K562 (cell line): Measurements from ENCODE around the gene CAPN7. TPM values are rescaled to one million over a fixed set of nuclear protein-coding genes. Genes with fewer than 3 reads are reported as not detected.

Source experiments
- CHD2 ChIP-seq: IDR thresholded peaks from 2 replicates; pipeline ENCODE4 v1.6.1; 2011; ENCODE audit warnings: low read depth, low read length
- DNMT1 ChIP-seq: fragments of 450-650 bp; IDR thresholded peaks from 2 replicates; pipeline ENCODE4 v1.6.1; 2016; ENCODE audit warnings: antibody characterized with exemption, mild to moderate bottlenecking
- ELK3 ChIP-seq: fragments of 450-650 bp; formaldehyde crosslinking; IDR thresholded peaks from 2 replicates; pipeline ENCODE4 v1.4.0; 2020; ENCODE audit warnings: mild to moderate bottlenecking
- ETV5 ChIP-seq: sonication (generic); formaldehyde crosslinking; IDR thresholded peaks from 2 replicates; pipeline ENCODE4 v1.4.0; 2020; ENCODE audit warnings: low read depth, mild to moderate bottlenecking, missing genetic modification reagents
- HNRNPL ChIP-seq: fragments of 200-400 bp; formaldehyde crosslinking; IDR thresholded peaks from 2 replicates; pipeline ENCODE4 v1.6.1; 2017; ENCODE audit warnings: low read depth, mild to moderate bottlenecking, low read length
- JUNB ChIP-seq: fragments of 450-650 bp; formaldehyde crosslinking; conservative IDR thresholded peaks from 2 replicates; pipeline ENCODE4 v1.4.0; 2020; ENCODE audit warnings: mild to moderate bottlenecking
- MXI1 ChIP-seq: IDR thresholded peaks from 2 replicates; pipeline ENCODE4 v1.6.1; 2011; ENCODE audit warnings: low read depth, mild to moderate bottlenecking, improper control_type of control experiment, low read length
- NONO ChIP-seq, 2 experiments: fragments of 200-400 bp in 1 of 2; fragments of 450-650 bp in 1 of 2; formaldehyde crosslinking in 1 of 2; IDR thresholded peaks; 2 replicates each; pipeline ENCODE4 v1.6.1; 2017; ENCODE audit warnings: low read depth in 2 of 2, mild to moderate bottlenecking in 2 of 2, moderate library complexity in 2 of 2, low read length in 1 of 2
- PTRF ChIP-seq: fragments of 450-650 bp; IDR thresholded peaks from 2 replicates; pipeline ENCODE4 v1.6.1; 2016; ENCODE audit warnings: mild to moderate bottlenecking, missing genetic modification characterization, missing compliant biosample characterization
- PTTG1 ChIP-seq: fragments of 450-650 bp; IDR thresholded peaks from 2 replicates; pipeline ENCODE4 v1.6.1; 2016; ENCODE audit warnings: low read depth, mild to moderate bottlenecking, missing genetic modification characterization, missing compliant biosample characterization
- RBBP5 ChIP-seq: fragments of 200-600 bp; sonication (generic); IDR thresholded peaks from 2 replicates; pipeline ENCODE4 v1.6.1; 2012; ENCODE audit warnings: borderline replicate concordance, mild to moderate bottlenecking, low read length, control low read depth, inconsistent platforms; ENCODE audit not compliant: insufficient read depth, poor library complexity, severe bottlenecking
- SRSF9 ChIP-seq: fragments of 200-400 bp; formaldehyde crosslinking; IDR thresholded peaks from 2 replicates; pipeline ENCODE4 v1.6.1; 2017; ENCODE audit warnings: low read depth, low read length, borderline replicate concordance
- ZBED1 ChIP-seq: IDR thresholded peaks from 2 replicates; pipeline ENCODE4 v1.6.1; 2014
- ZNF23 ChIP-seq: fragments of 250-450 bp; sonication (Bioruptor Pico); IDR thresholded peaks from 2 replicates; pipeline ENCODE4 v1.4.0; 2020; ENCODE audit warnings: mild to moderate bottlenecking
- ZNF431 ChIP-seq: sonication (generic); formaldehyde crosslinking; IDR thresholded peaks from 2 replicates; pipeline ENCODE4 v1.8.0; 2022; ENCODE audit warnings: mild to moderate bottlenecking, missing genetic modification reagents
- polyA plus RNA-seq, 8 experiments: library from polyadenylated mRNA; depleted of rRNA in 4 of 8; stranded (reverse) in 5 of 8; unstranded in 3 of 8; fragments of >200 nt; fragmentation: Nextera tagmentation in 2 of 8; fragmentation: Illumina TruSeq in 1 of 8; extraction: Ambion mirVana in 2 of 8; extraction: Trizol in 1 of 8; gene quantifications; 2 replicates each; pipeline versions ENCODE4 v1.2.1 to v1.2.3, GENCODE V29; 2011 to 2014; ENCODE audit warnings: inconsistent platforms in 1 of 8, missing spikeins in 1 of 8
- total RNA-seq, 7 experiments: library from RNA; depleted of rRNA in 6 of 7; stranded (reverse); fragments of >200 nt in 6 of 7; fragmentation: Illumina TruSeq in 2 of 7; extraction: Trizol in 2 of 7; gene quantifications; 2 replicates each; pipeline versions ENCODE4 v1.2.1 to v1.2.3, GENCODE V29; 2011 to 2021; ENCODE audit warnings: low replicate concordance in 1 of 7
- TF ChIP-seq, protein P1 (sequence below): fragments of 250-450 bp; sonication (Bioruptor Pico); IDR thresholded peaks from 2 replicates; pipeline ENCODE4 v1.5.0; 2021; ENCODE audit warnings: mild to moderate bottlenecking, moderate library complexity
- TF ChIP-seq, protein P2 (sequence below): sonication (generic); formaldehyde crosslinking; IDR thresholded peaks from 2 replicates; pipeline ENCODE4 v1.8.0; 2022; ENCODE audit warnings: mild to moderate bottlenecking, missing genetic modification reagents
- TF ChIP-seq, protein P3 (sequence below): fragments of 450-650 bp; IDR thresholded peaks from 2 replicates; pipeline ENCODE4 v1.6.1; 2017; ENCODE audit warnings: antibody characterized with exemption

The CAPN7 gene
- total and polyA plus RNA-seq, 9 of the 15 experiments (the other 6 are each of a cell fraction or from before 2014, with no cell fraction given), result 6.5 to 42.7 (median 32.7) TPM

DNA sequence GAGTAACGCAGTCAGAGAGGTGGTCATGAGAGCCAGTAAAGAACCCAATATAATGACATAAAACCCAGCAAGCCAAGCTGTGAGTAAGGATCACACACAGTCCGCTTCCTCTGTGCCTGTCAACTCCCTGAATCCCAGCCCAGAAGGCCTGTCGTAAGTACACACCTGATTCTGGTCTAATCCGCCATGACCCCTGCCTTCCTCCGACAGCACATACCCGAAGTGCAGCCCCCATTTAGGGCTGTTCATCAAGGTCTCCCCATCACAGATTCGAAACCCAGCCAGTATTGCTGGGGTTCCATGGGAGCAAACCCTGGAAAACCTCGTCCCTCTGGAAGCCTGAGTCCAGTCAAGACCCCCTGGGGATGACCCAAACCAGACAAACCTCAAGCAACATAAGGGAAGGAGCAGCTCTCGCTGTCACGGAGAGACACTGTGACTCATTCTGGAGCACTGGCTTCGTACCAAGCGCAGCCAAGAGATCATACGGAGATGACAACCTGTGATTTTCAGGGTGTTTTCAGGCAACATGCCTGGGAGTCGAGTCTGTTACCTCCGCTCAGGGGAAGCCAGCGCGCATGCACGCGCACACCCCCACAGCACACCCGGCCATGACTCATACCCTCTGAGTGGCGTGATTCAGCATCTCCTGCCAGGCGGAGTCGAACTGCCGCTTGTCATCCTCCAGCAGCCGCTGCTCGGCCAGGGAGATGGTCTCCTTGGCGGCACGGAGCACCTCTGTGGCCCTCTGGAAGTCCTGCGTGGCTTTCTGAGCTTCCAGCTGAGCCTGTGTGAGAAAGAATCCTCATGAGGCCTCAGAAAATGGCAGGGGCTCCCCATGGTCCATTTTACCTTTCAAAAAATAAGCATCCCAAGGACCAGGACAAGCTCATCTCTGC lies 63.3 kb downstream of the CAPN7 start (continued):
- TF ChIP-seq PTRF (no peak), ELK3 (CRISPR knock-in tag) (0 out of 2 replicates have a peak, but pooled peaks have one; percentile 40), ZNF431 (CRISPR knock-in tag) (peak; percentile 42; the same call in 1 of the 2 replicates), SRSF9 (no peak), HNRNPL (no peak), ZBED1 (0 out of 2 replicates have a peak, but pooled peaks have one; percentile 30), NONO (IDR thresholded peaks at IDR 0.05; ENCODE audit: low read depth in 2 of 2, low read length in 1 of 2) (peak in 1 of 2 experiments; percentile 64; a peak in 1 of 4 replicates), CHD2 (no peak), ZNF23 (0 out of 2 replicates have a peak, but pooled peaks have one; percentile 14), MXI1 (no peak), DNMT1 (no peak), RBBP5 (peak; percentile 44), JUNB (CRISPR knock-in tag) (peak; percentile 97), PTTG1 (tag) (no peak), ETV5 (peak; percentile 22; the same call in 1 of the 2 replicates)
- TF ChIP-seq, protein P1, sequence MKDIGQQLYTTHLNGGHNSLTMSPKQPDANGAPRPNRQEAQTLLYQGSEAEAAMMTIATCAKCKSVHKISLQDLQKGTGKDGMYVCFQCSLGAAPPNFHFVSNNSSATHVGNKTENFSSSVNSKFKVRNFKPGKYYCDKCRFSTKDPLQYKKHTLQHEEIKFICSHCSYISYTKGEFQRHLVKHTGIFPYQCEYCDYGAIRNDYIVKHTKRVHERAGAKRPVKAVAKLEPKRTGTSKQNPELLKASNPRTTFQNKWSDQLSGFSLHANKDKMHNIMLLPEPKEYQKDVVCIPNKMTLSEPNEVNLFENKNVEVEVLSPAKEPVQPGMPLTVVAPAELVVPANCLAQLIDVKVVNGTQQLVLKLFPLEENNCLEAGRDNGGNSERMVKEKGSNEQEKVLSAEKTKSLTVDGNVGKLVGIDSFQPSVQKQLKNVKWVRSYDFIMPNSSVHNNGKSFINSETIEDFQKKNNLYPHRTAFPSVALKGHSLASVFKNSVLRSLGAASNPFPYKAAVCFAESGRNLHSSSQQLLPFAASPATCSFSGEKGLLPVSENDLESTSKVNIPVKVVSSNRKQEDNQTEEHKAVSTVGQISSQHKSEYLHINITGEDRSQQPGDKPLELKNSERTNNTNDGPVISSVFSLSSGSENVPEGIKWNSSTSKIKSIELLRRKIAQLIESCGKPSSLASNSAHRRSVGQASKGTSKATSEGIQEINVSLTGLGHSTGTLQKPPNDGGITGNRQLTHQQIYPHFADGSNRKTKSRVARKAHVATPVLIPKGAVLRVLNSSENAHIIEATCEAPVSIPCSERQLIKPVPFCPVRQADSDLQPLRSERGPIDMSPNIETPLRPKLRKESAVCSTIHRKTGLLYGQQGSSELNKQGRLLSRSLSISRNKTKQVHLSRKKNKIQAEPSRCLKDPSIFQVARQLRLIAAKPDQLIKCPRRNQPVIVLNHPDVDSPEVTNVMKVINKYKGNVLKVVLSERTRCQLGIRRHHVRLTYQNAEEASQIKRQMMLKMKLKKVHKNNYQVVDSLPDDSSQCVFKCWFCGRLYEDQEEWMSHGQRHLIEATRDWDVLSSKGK (CRISPR knock-in tag), result no peak
- TF ChIP-seq, protein P2, sequence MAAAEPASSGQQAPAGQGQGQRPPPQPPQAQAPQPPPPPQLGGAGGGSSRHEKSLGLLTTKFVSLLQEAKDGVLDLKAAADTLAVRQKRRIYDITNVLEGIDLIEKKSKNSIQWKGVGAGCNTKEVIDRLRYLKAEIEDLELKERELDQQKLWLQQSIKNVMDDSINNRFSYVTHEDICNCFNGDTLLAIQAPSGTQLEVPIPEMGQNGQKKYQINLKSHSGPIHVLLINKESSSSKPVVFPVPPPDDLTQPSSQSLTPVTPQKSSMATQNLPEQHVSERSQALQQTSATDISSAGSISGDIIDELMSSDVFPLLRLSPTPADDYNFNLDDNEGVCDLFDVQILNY, result no peak
- TF ChIP-seq, protein P3, sequence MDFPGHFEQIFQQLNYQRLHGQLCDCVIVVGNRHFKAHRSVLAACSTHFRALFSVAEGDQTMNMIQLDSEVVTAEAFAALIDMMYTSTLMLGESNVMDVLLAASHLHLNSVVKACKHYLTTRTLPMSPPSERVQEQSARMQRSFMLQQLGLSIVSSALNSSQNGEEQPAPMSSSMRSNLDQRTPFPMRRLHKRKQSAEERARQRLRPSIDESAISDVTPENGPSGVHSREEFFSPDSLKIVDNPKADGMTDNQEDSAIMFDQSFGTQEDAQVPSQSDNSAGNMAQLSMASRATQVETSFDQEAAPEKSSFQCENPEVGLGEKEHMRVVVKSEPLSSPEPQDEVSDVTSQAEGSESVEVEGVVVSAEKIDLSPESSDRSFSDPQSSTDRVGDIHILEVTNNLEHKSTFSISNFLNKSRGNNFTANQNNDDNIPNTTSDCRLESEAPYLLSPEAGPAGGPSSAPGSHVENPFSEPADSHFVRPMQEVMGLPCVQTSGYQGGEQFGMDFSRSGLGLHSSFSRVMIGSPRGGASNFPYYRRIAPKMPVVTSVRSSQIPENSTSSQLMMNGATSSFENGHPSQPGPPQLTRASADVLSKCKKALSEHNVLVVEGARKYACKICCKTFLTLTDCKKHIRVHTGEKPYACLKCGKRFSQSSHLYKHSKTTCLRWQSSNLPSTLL, result no peak
